Measurements from ENCODE around the gene MSRB3. TPM values are rescaled to one million over a fixed set of nuclear protein-coding genes. Genes with fewer than 3 reads are reported as not detected.
"Not testable (repeated sequence)": the region's sequence is repeated elsewhere in the genome, so short reads cannot be mapped to it uniquely, and the experiment has no call there.

MSRB3 gene
- polyA plus RNA-seq, 3 donors = 18.5 to 20.4 (median 19.4) TPM

GRCh38 chr12:65279369-65280112 is 1.1 kb downstream of the MSRB3 start:
- no peak for DNase-seq

GRCh38 chr12:65280306-65280705 is 1.8 kb downstream of the MSRB3 start:
- no peak for DNase-seq

GRCh38 chr12:65282840-65283239 is 4.4 kb downstream of the MSRB3 start:
- DNase-seq = no peak

- DNase-seq = not testable (repeated sequence)
Observed at GRCh38 chr12:65285532-65285931, 7.0 kb downstream of the MSRB3 start.

GRCh38 chr12:65287426-65287825 is 8.9 kb downstream of the MSRB3 start:
- no peak for DNase-seq

GRCh38 chr12:65292241-65292640 is 13.8 kb downstream of the MSRB3 start:
- no peak for DNase-seq

GRCh38 chr12:65293735-65294134 is 15.3 kb downstream of the MSRB3 start:
- DNase-seq = no peak

- no peak for DNase-seq
Observed at GRCh38 chr12:65294641-65295262, 16.3 kb downstream of the MSRB3 start.

- no peak for DNase-seq
Observed at GRCh38 chr12:65296508-65297265, 18.2 kb downstream of the MSRB3 start.

GRCh38 chr12:65300097-65300496 is 21.6 kb downstream of the MSRB3 start:
- peak; percentile 42 for DNase-seq

GRCh38 chr12:65300679-65301349 is 22.3 kb downstream of the MSRB3 start:
- DNase-seq = peak; percentile 22

GRCh38 chr12:65302891-65303290 is 24.4 kb downstream of the MSRB3 start:
- no peak for DNase-seq

- DNase-seq = no peak
Observed at GRCh38 chr12:65305346-65305950, 27.0 kb downstream of the MSRB3 start.

GRCh38 chr12:65306366-65307168 is 28.1 kb downstream of the MSRB3 start:
- DNase-seq = no peak

- no peak for DNase-seq
Observed at GRCh38 chr12:65307169-65307501, 28.7 kb downstream of the MSRB3 start.

- no peak for DNase-seq
Observed at GRCh38 chr12:65308006-65308405, 29.5 kb downstream of the MSRB3 start.

GRCh38 chr12:65308601-65309071 is 30.2 kb downstream of the MSRB3 start:
- no peak for DNase-seq

GRCh38 chr12:65311260-65311659 is 32.8 kb downstream of the MSRB3 start:
- no peak for DNase-seq

GRCh38 chr12:65313719-65314317 is 35.3 kb downstream of the MSRB3 start:
- no peak for DNase-seq

GRCh38 chr12:65315238-65315637 is 36.8 kb downstream of the MSRB3 start:
- DNase-seq = not testable (repeated sequence)

Measured in renal pelvis (tissue), 4 donors.